Suppressor macrophage treated with lipopolysaccharide for 4 hours (primary cell): ENCODE data around the gene ASNSD1.
"Not testable (repeated sequence)": the region's sequence is repeated elsewhere in the genome, so short reads cannot be mapped to it uniquely, and the experiment has no call there.

Source experiments
- DNase-seq: peaks from one replicate; pipeline ENCODE4 v3.0.0-alpha.2; 2020

ASNSD1 gene

DNA sequence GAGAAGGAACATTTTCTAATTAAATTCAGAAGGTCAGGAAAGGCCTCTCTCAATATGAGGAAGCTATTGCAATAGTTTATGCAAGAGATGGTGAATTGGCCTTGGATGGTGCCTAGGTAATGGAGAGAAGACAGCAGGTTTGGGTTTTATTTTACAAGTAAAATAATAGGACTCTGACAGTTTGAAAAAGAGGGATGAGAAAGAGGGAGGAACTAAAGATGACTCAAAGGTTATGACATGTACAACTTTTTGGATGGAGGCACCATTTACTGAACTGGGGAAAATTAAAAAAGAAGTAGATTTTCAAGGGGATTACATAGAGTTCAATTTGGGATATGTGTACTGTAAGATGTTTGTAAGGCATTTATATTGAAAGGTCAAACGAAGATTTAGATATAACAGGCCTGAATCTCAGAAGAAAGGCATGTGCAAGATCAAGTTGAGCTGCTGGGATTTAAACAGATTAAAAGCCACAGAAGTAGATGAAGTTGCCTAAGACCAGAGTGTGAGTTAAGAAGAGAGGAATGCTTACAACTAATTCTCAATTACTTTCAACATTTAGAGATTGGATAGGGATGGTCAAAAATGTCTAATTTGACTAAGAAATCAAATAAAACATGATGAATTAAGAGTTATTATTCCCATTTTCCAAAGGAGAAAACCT is 12.3 kb upstream of the ASNSD1 start:
- no peak for DNase-seq

GRCh38 chr2:189651284-189651683 is 10.0 kb upstream of the ASNSD1 start:
- DNase-seq: no peak

DNA sequence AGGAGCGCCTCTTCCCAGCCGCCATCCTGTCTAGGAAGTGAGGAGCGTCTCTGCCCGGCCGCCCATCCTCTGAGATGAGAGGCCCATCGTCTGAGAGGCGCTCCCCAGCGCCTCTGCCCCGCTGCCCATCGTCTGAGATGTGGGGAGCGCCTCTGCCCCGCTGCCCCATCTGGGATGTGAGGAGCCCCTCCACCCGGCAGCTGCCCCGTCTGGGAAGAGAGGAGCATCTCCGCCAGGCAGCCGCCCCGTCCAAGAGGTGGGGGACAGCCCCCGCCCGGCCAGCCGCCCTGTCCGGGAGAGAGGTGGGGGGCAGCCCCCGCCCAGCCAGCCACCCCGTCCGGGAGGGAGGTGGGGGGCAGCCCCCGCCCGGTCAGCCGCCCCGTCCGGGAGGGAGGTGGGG is 7.8 kb upstream of the ASNSD1 start:
- DNase-seq: not testable (repeated sequence)

DNA sequence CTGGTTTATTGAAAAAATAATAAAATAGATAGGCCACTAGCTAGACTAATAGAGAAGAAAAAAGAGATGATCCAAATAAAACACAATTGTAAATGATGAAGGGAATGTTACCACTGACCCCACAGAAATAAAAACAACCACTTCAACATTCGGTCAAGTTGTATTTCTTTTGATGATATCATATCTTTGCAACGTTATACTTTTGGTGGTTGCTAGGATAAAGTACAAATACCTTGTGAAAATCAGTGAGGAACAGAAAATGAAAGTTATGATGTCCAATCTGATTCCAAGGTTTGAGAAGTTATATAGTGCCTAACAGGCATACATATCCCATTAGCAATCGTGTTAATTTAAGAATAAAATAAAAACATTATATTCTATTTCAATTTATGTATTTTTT is 6.6 kb upstream of the ASNSD1 start:
- no peak for DNase-seq

- DNase-seq: no peak
Observed at GRCh38 chr2:189657867-189658266, 3.4 kb upstream of the ASNSD1 start.

- DNase-seq: peak; percentile 45
Observed at GRCh38 chr2:189658306-189659212, 2.7 kb upstream of the ASNSD1 start.

- DNase-seq: no peak
Observed at GRCh38 chr2:189659734-189660133, 1.5 kb upstream of the ASNSD1 start.

DNA sequence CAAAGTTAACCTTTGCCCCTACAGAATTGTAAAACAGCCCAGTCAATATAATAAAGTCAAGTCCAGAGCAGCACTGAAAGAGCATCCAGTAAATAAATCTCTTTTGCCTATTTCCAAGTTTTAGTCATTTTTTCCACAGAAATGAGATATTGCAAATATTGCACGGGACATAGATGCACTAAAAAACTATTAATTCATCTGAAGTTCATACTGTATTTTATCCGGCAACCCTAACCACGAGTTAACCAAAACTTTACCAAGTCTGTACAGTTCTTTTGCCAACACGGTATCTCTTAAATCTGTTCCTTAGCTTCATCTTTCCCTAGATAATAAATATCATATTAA is 484 bp upstream of the ASNSD1 start:
- DNase-seq: no peak

DNA sequence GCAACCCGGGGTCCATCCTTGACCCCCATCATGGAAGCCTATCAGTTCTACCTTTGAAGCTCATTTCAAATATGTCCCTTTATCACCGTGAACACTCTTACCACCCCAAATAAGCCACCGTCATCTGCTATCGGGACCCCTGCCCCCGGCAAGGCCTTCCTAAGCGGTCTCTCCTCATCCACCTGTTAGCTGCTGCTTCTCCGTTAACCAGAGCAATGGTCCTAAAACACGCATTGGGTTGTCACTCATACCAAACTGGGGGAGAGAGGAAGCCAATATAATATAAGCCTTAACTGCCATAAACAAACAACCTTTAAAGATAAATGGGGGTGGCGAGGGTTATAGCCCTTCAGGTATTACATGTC is 680 bp downstream of the ASNSD1 start:
- no peak for DNase-seq

DNA sequence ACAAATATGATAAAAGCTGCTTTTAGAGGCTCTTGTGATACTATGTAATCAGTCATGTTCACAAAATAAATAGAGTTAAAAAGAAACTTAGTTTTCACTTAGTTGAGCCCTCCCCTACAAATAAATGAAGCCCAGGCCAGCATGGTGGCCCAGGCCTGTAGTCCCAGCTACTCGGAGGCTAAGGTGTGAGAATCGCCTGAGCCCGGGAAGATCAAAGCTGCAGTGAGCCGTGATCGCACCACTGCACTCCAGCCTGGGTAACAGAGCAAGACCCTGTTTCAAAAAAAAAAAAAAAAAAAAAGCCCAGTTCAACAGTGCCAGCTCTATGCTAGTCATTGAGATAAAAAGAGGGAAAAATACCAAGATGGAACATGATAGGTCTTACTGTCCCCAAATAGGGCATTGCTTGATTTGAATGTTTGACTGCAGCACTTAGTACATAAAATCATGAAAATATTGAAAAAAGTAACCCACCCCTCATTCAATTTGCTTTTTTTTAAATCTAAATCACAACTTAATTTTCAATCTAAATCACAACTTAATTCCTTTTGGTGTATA is 1.5 kb downstream of the ASNSD1 start:
- DNase-seq: no peak

GRCh38 chr2:189663319-189663718 is 2.1 kb downstream of the ASNSD1 start:
- not testable (repeated sequence) for DNase-seq

DNA sequence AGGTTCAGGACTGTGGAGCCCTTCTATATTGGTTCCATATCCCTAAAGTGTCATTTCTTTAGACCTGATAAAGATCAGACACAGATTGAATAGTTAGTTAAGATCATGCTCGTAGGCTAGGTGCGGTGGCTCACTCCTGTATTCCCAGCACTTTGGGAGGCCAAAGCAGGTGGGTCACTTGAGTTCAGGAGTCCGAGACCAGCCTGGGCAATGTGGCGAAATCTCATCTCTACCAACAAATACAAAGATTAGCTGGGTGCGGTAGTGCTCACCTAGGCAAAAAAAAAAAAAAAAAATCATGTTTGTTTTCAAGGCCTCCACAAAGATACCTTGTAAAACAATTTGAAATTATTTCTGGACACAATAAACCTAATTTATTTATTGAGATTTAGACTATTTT is 8.7 kb downstream of the ASNSD1 start:
- no peak for DNase-seq

GRCh38 chr2:189673661-189674373 is 12.6 kb downstream of the ASNSD1 start:
- no peak for DNase-seq

GRCh38 chr2:189674374-189675112 is 13.3 kb downstream of the ASNSD1 start, which contains the start of gene ANKAR:
TSS of gene ANKAR (plus strand) at chr2:189674670. CDS start at chr2:189676491, 1,821 bp downstream.
- peak; percentile 96 for DNase-seq

GRCh38 chr2:189676471-189676870 is 15.2 kb downstream of the ASNSD1 start:
- DNase-seq: no peak

GRCh38 chr2:189679226-189679625 is 18.0 kb downstream of the ASNSD1 start:
- peak; percentile 48 for DNase-seq

DNA sequence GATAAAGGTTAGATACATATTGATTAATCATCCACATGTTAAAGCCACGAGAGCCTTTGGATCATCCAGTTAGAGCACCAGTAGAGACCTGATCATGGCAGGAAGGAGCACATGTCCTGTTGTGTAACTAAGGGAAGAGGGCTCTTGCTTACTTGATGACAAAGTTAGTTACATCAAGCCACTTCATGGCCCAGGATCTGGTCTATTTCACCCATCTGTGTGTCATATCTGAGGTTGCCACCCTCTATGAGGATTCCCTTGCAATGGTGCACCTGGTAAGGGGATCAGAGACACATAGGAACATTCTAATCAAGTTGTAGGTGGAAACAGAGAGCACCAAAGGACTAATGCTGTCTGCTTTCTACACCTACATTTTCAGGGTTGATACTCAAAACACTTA is 19.9 kb downstream of the ASNSD1 start:
- DNase-seq: no peak

- no peak for DNase-seq
Observed at GRCh38 chr2:189681903-189682302, 20.6 kb downstream of the ASNSD1 start.

GRCh38 chr2:189683348-189683747 is 22.1 kb downstream of the ASNSD1 start:
- DNase-seq: no peak

DNA sequence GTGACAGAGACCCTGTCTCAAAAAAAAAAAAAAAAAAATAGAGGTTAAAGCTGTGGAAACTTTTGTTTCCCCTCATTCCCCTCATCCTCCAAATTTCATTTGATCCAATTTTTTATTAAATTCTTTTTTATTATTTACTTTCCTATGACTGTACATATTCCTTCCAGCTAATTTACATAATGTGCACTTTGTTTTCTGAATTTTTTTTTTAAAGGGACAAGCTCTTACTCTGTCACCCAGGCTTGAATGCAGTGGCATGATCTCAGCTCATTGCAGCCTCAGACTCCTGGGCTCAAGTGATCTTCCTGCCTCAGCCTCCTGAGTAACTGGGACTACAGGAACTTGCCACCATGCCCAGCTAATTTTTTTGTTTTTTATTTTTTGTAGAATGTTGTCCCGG is 23.6 kb downstream of the ASNSD1 start:
- no peak for DNase-seq

GRCh38 chr2:189685540-189686229 is 24.4 kb downstream of the ASNSD1 start:
- no peak for DNase-seq

DNA sequence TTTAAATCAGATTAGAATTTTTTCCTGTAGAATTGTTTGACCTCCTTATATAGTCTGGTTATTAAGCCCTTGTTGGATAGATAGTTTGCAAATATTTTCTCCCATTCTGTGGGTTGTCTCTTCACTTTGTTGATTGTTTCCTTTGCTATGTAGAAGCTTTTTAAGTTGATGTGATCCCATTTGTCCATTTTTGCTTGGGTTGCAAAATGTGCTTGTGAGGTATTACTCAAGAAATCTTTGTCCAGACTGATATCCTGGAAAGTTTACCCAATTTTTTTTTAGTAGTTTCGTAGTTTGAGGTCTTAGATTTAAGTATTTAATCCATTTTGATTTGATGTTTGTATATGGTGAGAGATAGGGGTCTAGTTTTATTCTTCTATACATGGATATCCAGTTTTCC is 26.5 kb downstream of the ASNSD1 start:
- not testable (repeated sequence) for DNase-seq
